WTC11 (cell line): Measurements from ENCODE around the gene EGFR. TPM values are rescaled to one million over a fixed set of nuclear protein-coding genes. Genes with fewer than 3 reads are reported as not detected.

Source experiments
- ATAC-seq: fragments of 200-7000 bp; cut with Tn5 transposase; 2 replicates; pipeline ENCODE4 v1.10.0; 2021; ENCODE audit warnings: mild to moderate bottlenecking, moderate library complexity
- CTCF ChIA-PET: fragments of 300-600 bp; sonication (Branson Sonifier 250); formaldehyde crosslinking; loops from one replicate; lab custom pipeline; 2021; ENCODE audit warnings: antibody characterized with exemption; lab: Charles Lee
- POLR2A ChIA-PET: fragments of 350-600 bp; sonication (Branson Sonifier 250); formaldehyde crosslinking; loops from one replicate; lab custom pipeline; 2021; ENCODE audit warnings: antibody characterized with exemption; lab: Charles Lee
- DNase-seq: peaks from one replicate; pipeline ENCODE4 v3.0.0; 2021; ENCODE audit warnings: low spot score
- H3K27ac Mint-ChIP-seq: 2 replicates; pipeline ENCODE4 v1.8.0; 2021; ENCODE audit warnings: mixed read lengths
- H3K27me3 Mint-ChIP-seq: 2 replicates; pipeline ENCODE4 v1.8.0; 2021; ENCODE audit warnings: low read depth, mild to moderate bottlenecking, moderate library complexity, mixed read lengths
- H3K36me3 Mint-ChIP-seq: 2 replicates; pipeline ENCODE4 v1.8.0; 2021; ENCODE audit warnings: mixed read lengths
- H3K4me1 Mint-ChIP-seq: 2 replicates; pipeline ENCODE4 v1.8.0; 2022; ENCODE audit warnings: mixed read lengths
- H3K4me3 Mint-ChIP-seq: 2 replicates; pipeline ENCODE4 v1.8.0; 2021; ENCODE audit warnings: mild to moderate bottlenecking, moderate library complexity, mixed read lengths
- H3K9me3 Mint-ChIP-seq: 2 replicates; pipeline ENCODE4 v1.8.0; 2021; ENCODE audit warnings: mixed read lengths
- AR ChIP-seq: fragments of 250-450 bp; sonication (Bioruptor Pico); IDR thresholded peaks from 2 replicates; pipeline ENCODE4 v1.9.0; 2021; ENCODE audit warnings: mild to moderate bottlenecking
- ATF3 ChIP-seq: sonication (generic); formaldehyde crosslinking; conservative IDR thresholded peaks from 2 replicates; pipeline ENCODE4 v1.8.1; 2022; ENCODE audit warnings: mild to moderate bottlenecking, missing genetic modification reagents
- CDX4 ChIP-seq: fragments of 250-450 bp; sonication (Bioruptor Pico); IDR thresholded peaks from 2 replicates; pipeline ENCODE4 v1.9.0; 2021; ENCODE audit warnings: moderate library complexity, mild to moderate bottlenecking, inconsistent platforms, borderline replicate concordance
- E2F5 ChIP-seq: sonication (generic); formaldehyde crosslinking; IDR thresholded peaks from 2 replicates; pipeline ENCODE4 v1.8.1; 2022; ENCODE audit warnings: mild to moderate bottlenecking, moderate library complexity, missing genetic modification reagents
- ELF4 ChIP-seq: sonication (generic); formaldehyde crosslinking; IDR thresholded peaks from 2 replicates; pipeline ENCODE4 v1.8.1; 2022; ENCODE audit warnings: low read depth, mild to moderate bottlenecking, moderate library complexity, missing genetic modification reagents
- FOXK1 ChIP-seq: sonication (generic); formaldehyde crosslinking; IDR thresholded peaks from 2 replicates; pipeline ENCODE4 v1.8.0; 2022; ENCODE audit warnings: mild to moderate bottlenecking, moderate library complexity, missing genetic modification reagents
- GABPB1 ChIP-seq: sonication (generic); formaldehyde crosslinking; IDR thresholded peaks from 2 replicates; pipeline ENCODE4 v1.8.1; 2023; ENCODE audit warnings: mild to moderate bottlenecking, missing genetic modification reagents
- GTF2I ChIP-seq: fragments of 250-450 bp; sonication (Bioruptor Pico); conservative IDR thresholded peaks from 2 replicates; pipeline ENCODE4 v1.4.0; 2021; ENCODE audit warnings: mild to moderate bottlenecking
- HMGXB4 ChIP-seq: sonication (generic); formaldehyde crosslinking; IDR thresholded peaks from 2 replicates; pipeline ENCODE4 v1.8.1; 2023; ENCODE audit warnings: mild to moderate bottlenecking, moderate library complexity, missing genetic modification reagents
- JUN ChIP-seq: sonication (generic); formaldehyde crosslinking; IDR thresholded peaks from 2 replicates; pipeline ENCODE4 v1.8.0; 2023; ENCODE audit warnings: mild to moderate bottlenecking, missing genetic modification reagents
- MAX ChIP-seq: sonication (generic); formaldehyde crosslinking; IDR thresholded peaks from 2 replicates; pipeline ENCODE4 v1.8.0; 2022; ENCODE audit warnings: mild to moderate bottlenecking, missing genetic modification reagents
- MLX ChIP-seq: sonication (generic); formaldehyde crosslinking; IDR thresholded peaks from 2 replicates; pipeline ENCODE4 v1.8.1; 2023; ENCODE audit warnings: mild to moderate bottlenecking, missing genetic modification reagents, moderate library complexity
- NFYB ChIP-seq: sonication (generic); formaldehyde crosslinking; conservative IDR thresholded peaks from 2 replicates; pipeline ENCODE4 v1.8.0; 2022; ENCODE audit warnings: low read depth, missing genetic modification reagents
- NR1H2 ChIP-seq: sonication (generic); formaldehyde crosslinking; IDR thresholded peaks from 2 replicates; pipeline ENCODE4 v1.9.0; 2021; ENCODE audit warnings: mild to moderate bottlenecking, moderate library complexity, missing genetic modification reagents
- OVOL2 ChIP-seq: fragments of 250-450 bp; sonication (Bioruptor Pico); IDR thresholded peaks from 2 replicates; pipeline ENCODE4 v1.9.0; 2021; ENCODE audit warnings: mild to moderate bottlenecking, borderline replicate concordance
- PREB ChIP-seq: sonication (generic); formaldehyde crosslinking; IDR thresholded peaks from 2 replicates; pipeline ENCODE4 v1.8.1; 2022; ENCODE audit warnings: mild to moderate bottlenecking, missing genetic modification reagents, moderate library complexity, borderline replicate concordance
- SOX15 ChIP-seq: fragments of 250-450 bp; sonication (Bioruptor Pico); IDR thresholded peaks from 2 replicates; pipeline ENCODE4 v1.9.0; 2021; ENCODE audit warnings: mild to moderate bottlenecking
- TCF7 ChIP-seq: sonication (generic); formaldehyde crosslinking; IDR thresholded peaks from 2 replicates; pipeline ENCODE4 v1.8.0; 2022; ENCODE audit warnings: mild to moderate bottlenecking, low read depth, missing genetic modification reagents, moderate library complexity
- TEAD4 ChIP-seq: sonication (generic); formaldehyde crosslinking; IDR thresholded peaks from 2 replicates; pipeline ENCODE4 v1.8.0; 2022; ENCODE audit warnings: mild to moderate bottlenecking, missing genetic modification reagents
- ZBTB43 ChIP-seq: sonication (generic); formaldehyde crosslinking; IDR thresholded peaks from 2 replicates; pipeline ENCODE4 v1.8.1; 2023; ENCODE audit warnings: mild to moderate bottlenecking, missing genetic modification reagents
- ZNF219 ChIP-seq: sonication (generic); formaldehyde crosslinking; IDR thresholded peaks from 2 replicates; pipeline ENCODE4 v1.8.0; 2023; ENCODE audit warnings: missing genetic modification reagents, mild to moderate bottlenecking, borderline replicate concordance
- ZNF671 ChIP-seq: fragments of 250-450 bp; sonication (Bioruptor Pico); IDR thresholded peaks from 2 replicates; pipeline ENCODE4 v1.8.0; 2021; ENCODE audit warnings: mild to moderate bottlenecking
- total RNA-seq: library from RNA; stranded (reverse); gene quantifications from 3 replicates; pipeline ENCODE4 v1.2.3, GENCODE V29; 2021

EGFR gene
- total RNA-seq, 1 experiment from 2014 or later, result 5.9 TPM

- no peak for DNase-seq
- CTCF ChIA-PET, result no interaction called here
- POLR2A ChIA-PET, result no interaction called here
- H3K27me3 Mint-ChIP-seq, result no peaks in the 10 kb centered on the region
- no peak overlapping the region for H3K4me3 Mint-ChIP-seq
- H3K27ac Mint-ChIP-seq, result no peak overlapping the region
- TF ChIP-seq OVOL2 (CRISPR knock-in tag) (no peak), ELF4 (CRISPR knock-in tag) (no peak), MLX (no peak), E2F5 (CRISPR knock-in tag) (no peak), FOXK1 (CRISPR knock-in tag) (no peak)
- H3K9me3 Mint-ChIP-seq, result no peaks in the 10 kb centered on the region
- peaks cover 13% of the 10 kb centered on the region for H3K4me1 Mint-ChIP-seq
- no peaks in the 10 kb centered on the region for H3K36me3 Mint-ChIP-seq
- no peak for ATAC-seq
Measured at GRCh38 chr7:55070854-55071253, 52.0 kb downstream of the EGFR start.

- TF ChIP-seq JUN (CRISPR knock-in tag) (no peak), ATF3 (CRISPR knock-in tag) (no peak), ZBTB43 (no peak), CDX4 (no peak), ZNF219 (CRISPR knock-in tag) (no peak), NR1H2 (CRISPR knock-in tag) (no peak), GTF2I (no peak), HMGXB4 (CRISPR knock-in tag) (no peak), NFYB (no peak), TCF7 (CRISPR knock-in tag) (no peak), ELF4 (CRISPR knock-in tag) (no peak)
- DNase-seq, result no peak
- CTCF ChIA-PET, result no interaction called here
- no peak for ATAC-seq
- H3K27ac Mint-ChIP-seq, result no peak overlapping the region
- H3K27me3 Mint-ChIP-seq, result no peaks in the 10 kb centered on the region
- no peak overlapping the region for H3K4me3 Mint-ChIP-seq
- no peaks in the 10 kb centered on the region for H3K9me3 Mint-ChIP-seq
- no peaks in the 10 kb centered on the region for H3K36me3 Mint-ChIP-seq
- H3K4me1 Mint-ChIP-seq, result peaks cover 5% of the 10 kb centered on the region
- POLR2A ChIA-PET, result no interaction called here
Measured at GRCh38 chr7:55071411-55072175, 52.8 kb downstream of the EGFR start.

GRCh38 chr7:55072251-55072650 lies 53.4 kb downstream of the EGFR start:
- Mint-ChIP-seq H3K4me1 (no peaks in the 10 kb centered on the region), H3K36me3 (no peaks in the 10 kb centered on the region), H3K27me3 (no peaks in the 10 kb centered on the region), H3K4me3 (no peak overlapping the region), H3K9me3 (no peaks in the 10 kb centered on the region), H3K27ac (no peak overlapping the region)
- no peak for TF ChIP-seq PREB (CRISPR knock-in tag)
- TF ChIP-seq SOX15 (CRISPR knock-in tag), result no peak
- no peak for TF ChIP-seq TEAD4
- no peak for TF ChIP-seq NFYB
- no peak for TF ChIP-seq ZNF671 (CRISPR knock-in tag)
- no peak for TF ChIP-seq AR
- no peak for TF ChIP-seq GABPB1
- no peak for TF ChIP-seq MAX (CRISPR knock-in tag)
- CTCF ChIA-PET, result no interaction called here
- POLR2A ChIA-PET, result no interaction called here
- ATAC-seq (no peak), DNase-seq (no peak)
